Measurements from ENCODE around the gene PEA15. TPM values are rescaled to one million over a fixed set of nuclear protein-coding genes. Genes with fewer than 3 reads are reported as not detected.

The PEA15 gene
- total and polyA plus RNA-seq, 9 of the 15 experiments (the other 6 are each of a cell fraction or from before 2014, with no cell fraction given) = 8.2 to 175 (median 35.4) TPM

GRCh38 chr1:160193091-160193819 is 11.9 kb upstream of the PEA15 start (continued):
- no peak for TF ChIP-seq ZNF449 (CRISPR knock-in tag; IDR thresholded peaks at IDR 0.05)
- no peak for TF ChIP-seq TAF15 (IDR thresholded peaks at IDR 0.05; ENCODE audit: low read depth, low read length)
- 0 out of 2 replicates have a peak, but pooled peaks have one; percentile 46 for TF ChIP-seq CBFB (CRISPR knock-in tag; IDR thresholded peaks at IDR 0.05)
- no peak for TF ChIP-seq SIN3A (IDR thresholded peaks at IDR 0.05; ENCODE audit: borderline replicate concordance in 2 of 2, control insufficient read depth in 1 of 2, low read depth in 2 of 2, low read length in 2 of 2)
- peak; percentile 50; the same call in 1 of the 2 replicates for TF ChIP-seq PHF21A (IDR thresholded peaks at IDR 0.05; ENCODE audit: borderline replicate concordance, low read depth)
- TF ChIP-seq ZNF639 (CRISPR knock-in tag; conservative IDR thresholded peaks at IDR 0.05 in 1 of 2, IDR thresholded peaks at IDR 0.05 in 1 of 2) = no peak
- TF ChIP-seq RBM14 (IDR thresholded peaks at IDR 0.05; ENCODE audit: borderline replicate concordance, insufficient read depth, low read depth, low read length) = no peak
- no peak for TF ChIP-seq DLX4 (CRISPR knock-in tag; IDR thresholded peaks at IDR 0.05)
- no peak for TF ChIP-seq SMAD1 (IDR thresholded peaks at IDR 0.05; ENCODE audit: low read depth, low read length, partially characterized antibody)
- TF ChIP-seq MEF2A (IDR thresholded peaks at IDR 0.05; ENCODE audit: control insufficient read depth, low read depth, low read length) = peak; percentile 88
- TF ChIP-seq ATF2 (CRISPR knock-in tag; IDR thresholded peaks at IDR 0.05) = peak; percentile 70; the same call in 1 of the 2 replicates
- TF ChIP-seq MYC (IDR thresholded peaks at IDR 0.05; ENCODE audit: low read depth, low read length) = no peak
- no peak for TF ChIP-seq MYC (CRISPR knock-in tag; IDR thresholded peaks at IDR 0.05; ENCODE audit: borderline replicate concordance, low read depth)
- no peak for TF ChIP-seq MECOM (CRISPR knock-in tag; IDR thresholded peaks at IDR 0.05)
- no peak for TF ChIP-seq CBX3 (IDR thresholded peaks at IDR 0.05; ENCODE audit: borderline replicate concordance in 1 of 2, low read length in 2 of 2)
- TF ChIP-seq SAP30 (IDR thresholded peaks at IDR 0.05; ENCODE audit: borderline replicate concordance, insufficient read depth, low read depth, low read length, poor library complexity, severe bottlenecking) = no peak
- TF ChIP-seq ZFP36 (IDR thresholded peaks at IDR 0.05; ENCODE audit: low read depth, low read length, partially characterized antibody) = no peak
- TF ChIP-seq KLF13 (tag; IDR thresholded peaks at IDR 0.05; ENCODE audit: borderline replicate concordance, low read depth) = no peak
